Keratinocyte (primary cell): ENCODE results near the gene RIC1. TPM values are rescaled to one million over a fixed set of nuclear protein-coding genes. Genes with fewer than 3 reads are reported as not detected.
"Not testable (repeated sequence)": the region's sequence is repeated elsewhere in the genome, so short reads cannot be mapped to it uniquely, and the experiment has no call there.

ENCODE experiments used
- DNase-seq: peaks from one replicate; pipeline ENCODE4 v3.0.0-alpha.2; 2011; ENCODE audit warnings: low read depth, missing footprints, low spot score
- FAIRE-seq: peaks from 2 replicates; lab custom pipeline; 2011; peaks lifted over from hg19 to GRCh38; lab: Jason Lieb, UNC
- H2AFZ ChIP-seq: 2 replicates; pipeline ENCODE4 v1.6.0; 2012; ENCODE audit warnings: low read length, control low read depth, inconsistent platforms; ENCODE audit not compliant: control insufficient read depth
- H3K27ac ChIP-seq: 2 replicates; pipeline ENCODE4 v1.5.1; 2011; ENCODE audit warnings: low read length; ENCODE audit not compliant: control insufficient read depth, insufficient read depth
- H3K27me3 ChIP-seq: 3 replicates; pipeline ENCODE4 v1.6.0; 2011; ENCODE audit warnings: low read length; ENCODE audit not compliant: control insufficient read depth, insufficient read depth; ENCODE audit errors: extremely low read depth
- H3K36me3 ChIP-seq, 2 experiments: 2 replicates in 1 of 2; 3 replicates in 1 of 2; pipeline ENCODE4 v1.5.1; 2011; ENCODE audit warnings: low read length in 2 of 2, mild to moderate bottlenecking in 1 of 2; ENCODE audit not compliant: control insufficient read depth in 2 of 2, insufficient read depth in 2 of 2; ENCODE audit errors: extremely low read depth in 1 of 2
- H3K4me1 ChIP-seq: 3 replicates; pipeline ENCODE4 v1.5.1; 2011; ENCODE audit warnings: low read length; ENCODE audit not compliant: control insufficient read depth, insufficient read depth; ENCODE audit errors: extremely low read depth
- H3K4me2 ChIP-seq: 3 replicates; pipeline ENCODE4 v1.6.0; 2011; ENCODE audit warnings: low read depth, low read length; ENCODE audit not compliant: control insufficient read depth, insufficient read depth; ENCODE audit errors: extremely low read depth
- H3K4me3 ChIP-seq, 3 experiments: fragments of 200-600 bp in 1 of 3; sonication (generic) in 1 of 3; 2 replicates in 2 of 3; 3 replicates in 1 of 3; pipeline ENCODE4 v1.5.1; 2011 to 2016; ENCODE audit warnings: low read length in 3 of 3, mild to moderate bottlenecking in 3 of 3, control low read depth in 2 of 3, inconsistent platforms in 1 of 3, low read depth in 1 of 3, mixed read lengths in 1 of 3, mixed run types in 1 of 3, moderate library complexity in 1 of 3; ENCODE audit not compliant: control insufficient read depth in 2 of 3, insufficient read depth in 2 of 3; ENCODE audit errors: extremely low read depth in 1 of 3
- H3K79me2 ChIP-seq: 2 replicates; pipeline ENCODE4 v1.6.0; 2012; ENCODE audit warnings: low read length; ENCODE audit not compliant: control insufficient read depth, insufficient read depth
- H3K9ac ChIP-seq: 3 replicates; pipeline ENCODE4 v1.6.0; 2011; ENCODE audit warnings: low read length; ENCODE audit not compliant: control insufficient read depth, insufficient read depth; ENCODE audit errors: extremely low read depth
- H3K9me1 ChIP-seq: 3 replicates; pipeline ENCODE4 v1.6.0; 2011; ENCODE audit warnings: low read length; ENCODE audit not compliant: control insufficient read depth, insufficient read depth; ENCODE audit errors: extremely low read depth
- H3K9me3 ChIP-seq: 2 replicates; pipeline ENCODE4 v1.5.1; 2012; ENCODE audit warnings: low read depth, low read length; ENCODE audit not compliant: control insufficient read depth
- H4K20me1 ChIP-seq: 3 replicates; pipeline ENCODE4 v1.6.0; 2011; ENCODE audit warnings: low read length; ENCODE audit not compliant: control insufficient read depth, insufficient read depth; ENCODE audit errors: extremely low read depth
- CTCF ChIP-seq, 3 experiments: IDR thresholded peaks in 1 of 3; conservative IDR thresholded peaks in 1 of 3; optimal IDR thresholded peaks in 1 of 3; 2 replicates in 2 of 3; 3 replicates in 1 of 3; pipeline versions ENCODE3 to v1.5.1; 2011; ENCODE audit warnings: low read length in 3 of 3, mild to moderate bottlenecking in 3 of 3, moderate library complexity in 2 of 3, control low read depth in 1 of 3, inconsistent platforms in 1 of 3; ENCODE audit not compliant: insufficient read depth in 2 of 3; ENCODE audit errors: extremely low read depth in 1 of 3
- EZH2 ChIP-seq: IDR thresholded peaks from one replicate; pipeline ENCODE4 v1.6.1; 2012; ENCODE audit warnings: inconsistent platforms, mild to moderate bottlenecking, low read length, moderate library complexity
- dilution Hi-C: fragments of 300-500 bp; cut with MboI; formaldehyde crosslinking; loops from one replicate; pipeline ENCODE4 v1.7.0; 2020; ENCODE audit warnings: low sequenced_read_pairs; ENCODE audit not compliant: extremely low pct_ligation_motif_present
- polyA plus RNA-seq, 5 experiments: library from polyadenylated mRNA; depleted of rRNA in 3 of 5; stranded (reverse) in 3 of 5; stranded (forward) in 1 of 5; unstranded in 1 of 5; fragments of >200 nt; gene quantifications; 1 replicate in 1 of 5; 2 replicates in 3 of 5; 3 replicates in 1 of 5; pipeline versions ENCODE4 v1.2.1 to v1.2.3, GENCODE V29; 2011 to 2012; ENCODE audit warnings: missing spikeins in 2 of 5, low read depth in 1 of 5, low replicate concordance in 1 of 5

RIC1 gene
- polyA plus RNA-seq, 1 donor (not counting 4 experiments of a cell fraction or from before 2014, with no cell fraction given) = 20.5 TPM

GRCh38 chr9:5778805-5779204, 149.9 kb downstream of the RIC1 start:
- Histone ChIP-seq H3K27ac (no peak overlapping the region), H3K9me1 (no peaks in the 10 kb centered on the region), H3K4me3 (no peak overlapping the region), H2AFZ (no peak overlapping the region), H4K20me1 (no peaks in the 10 kb centered on the region), H3K36me3 (peaks cover 7 to 11% of the 10 kb centered on the region in 2 experiments), H3K4me2 (no peak overlapping the region), H3K79me2 (no peaks in the 10 kb centered on the region), H3K9me3 (peaks cover 5% of the 10 kb centered on the region), H3K9ac (no peak overlapping the region), H3K4me1 (no peaks in the 10 kb centered on the region), H3K27me3 (no peaks in the 10 kb centered on the region)
- TF ChIP-seq CTCF (optimal IDR thresholded peaks at IDR 0.05 in 1 of 3, IDR thresholded peaks at IDR 0.05 in 1 of 3, conservative IDR thresholded peaks at IDR 0.05 in 1 of 3; ENCODE audit: extremely low read depth in 1 of 3, insufficient read depth in 2 of 3, low read length in 3 of 3) (no peak), EZH2 (no peak)
- no peak for FAIRE-seq
- no peak for DNase-seq
- dilution Hi-C loops = no loop called here

- FAIRE-seq, H2AFZ ChIP-seq, H3K4me1 ChIP-seq, DNase-seq, H3K27me3 ChIP-seq, H3K9ac ChIP-seq, H3K27ac ChIP-seq, H3K9me3 ChIP-seq, dilution Hi-C loops, H3K79me2 ChIP-seq, H3K36me3 ChIP-seq, H3K4me3 ChIP-seq, H3K4me2 ChIP-seq, H4K20me1 ChIP-seq, H3K9me1 ChIP-seq: not testable (repeated sequence)
Observed at GRCh38 chr9:5779705-5780218, 150.9 kb downstream of the RIC1 start.

- H4K20me1 ChIP-seq, FAIRE-seq, H3K9me3 ChIP-seq, H3K4me2 ChIP-seq, H3K27me3 ChIP-seq, H3K9me1 ChIP-seq, DNase-seq, H3K9ac ChIP-seq, dilution Hi-C loops, H3K27ac ChIP-seq, H3K4me1 ChIP-seq, H2AFZ ChIP-seq, H3K79me2 ChIP-seq, H3K4me3 ChIP-seq: not testable (repeated sequence)
- H3K36me3 ChIP-seq = peaks cover 11 to 13% of the 10 kb centered on the region in 2 experiments
Observed at GRCh38 chr9:5783420-5783819, 154.5 kb downstream of the RIC1 start.
